GM12801 (cell line): Measurements from ENCODE around the gene DOCK11.

Experiments
- TF ChIP-seq, protein P1 (sequence below): IDR thresholded peaks from one replicate; pipeline ENCODE4 v1.5.1; 2011; ENCODE audit warnings: control low read depth; ENCODE audit not compliant: insufficient read length; ENCODE audit errors: extremely low read depth

Gene DOCK11

DNA sequence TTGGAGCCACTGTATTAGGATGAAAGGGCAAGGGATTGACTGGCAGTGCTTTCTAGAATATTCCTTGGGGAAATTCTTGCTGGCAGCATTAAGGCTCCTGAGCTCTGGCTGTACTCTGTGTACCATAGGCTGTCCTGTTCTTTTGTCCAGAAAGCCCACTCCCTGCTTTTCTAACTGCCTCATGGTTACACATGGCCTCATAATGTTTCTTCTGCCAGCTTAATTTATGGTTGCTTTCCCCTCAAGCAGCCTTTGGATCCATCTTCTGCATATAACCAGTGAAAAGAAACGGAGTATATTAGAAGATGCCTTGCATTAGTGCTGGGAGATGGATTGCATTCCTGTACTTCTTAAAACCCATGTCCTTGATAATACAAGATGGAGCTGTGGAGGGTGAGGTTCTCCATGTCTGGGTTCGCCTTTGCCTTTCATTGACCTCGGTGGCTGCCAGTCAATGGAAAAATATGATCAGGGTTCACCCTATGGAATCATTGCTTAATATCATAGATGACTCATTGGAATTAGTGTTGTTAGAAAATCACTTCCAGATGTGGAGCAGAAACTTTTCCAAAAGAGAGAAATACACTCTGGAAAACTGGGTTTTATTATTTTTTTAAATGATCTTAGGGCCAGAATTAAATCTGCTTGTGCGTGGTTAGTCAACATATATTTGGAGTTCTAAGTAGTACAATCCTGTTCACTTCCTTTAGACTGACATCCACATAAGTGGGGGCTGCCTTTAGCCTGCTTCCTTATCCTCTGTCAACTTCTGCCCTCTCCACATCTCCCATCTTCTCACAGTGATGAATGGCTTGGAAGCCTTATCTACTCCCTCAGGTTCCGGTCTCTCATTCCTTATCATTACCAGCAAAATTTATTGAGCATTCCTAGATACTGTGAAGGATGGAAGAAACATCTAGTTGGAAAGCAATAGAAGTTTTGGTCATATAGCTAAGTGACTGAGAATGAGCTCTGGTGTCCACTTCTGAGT lies 24.9 kb downstream of the DOCK11 start:
- TF ChIP-seq, protein P1, sequence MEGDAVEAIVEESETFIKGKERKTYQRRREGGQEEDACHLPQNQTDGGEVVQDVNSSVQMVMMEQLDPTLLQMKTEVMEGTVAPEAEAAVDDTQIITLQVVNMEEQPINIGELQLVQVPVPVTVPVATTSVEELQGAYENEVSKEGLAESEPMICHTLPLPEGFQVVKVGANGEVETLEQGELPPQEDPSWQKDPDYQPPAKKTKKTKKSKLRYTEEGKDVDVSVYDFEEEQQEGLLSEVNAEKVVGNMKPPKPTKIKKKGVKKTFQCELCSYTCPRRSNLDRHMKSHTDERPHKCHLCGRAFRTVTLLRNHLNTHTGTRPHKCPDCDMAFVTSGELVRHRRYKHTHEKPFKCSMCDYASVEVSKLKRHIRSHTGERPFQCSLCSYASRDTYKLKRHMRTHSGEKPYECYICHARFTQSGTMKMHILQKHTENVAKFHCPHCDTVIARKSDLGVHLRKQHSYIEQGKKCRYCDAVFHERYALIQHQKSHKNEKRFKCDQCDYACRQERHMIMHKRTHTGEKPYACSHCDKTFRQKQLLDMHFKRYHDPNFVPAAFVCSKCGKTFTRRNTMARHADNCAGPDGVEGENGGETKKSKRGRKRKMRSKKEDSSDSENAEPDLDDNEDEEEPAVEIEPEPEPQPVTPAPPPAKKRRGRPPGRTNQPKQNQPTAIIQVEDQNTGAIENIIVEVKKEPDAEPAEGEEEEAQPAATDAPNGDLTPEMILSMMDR = no peak

- TF ChIP-seq, protein P1 = no peak
Observed at GRCh38 chrX:118521435-118521834, 25.8 kb downstream of the DOCK11 start.

GRCh38 chrX:118522230-118522926 lies 26.8 kb downstream of the DOCK11 start:
- TF ChIP-seq, protein P1 = no peak

GRCh38 chrX:118523920-118524319 lies 28.3 kb downstream of the DOCK11 start:
- TF ChIP-seq, protein P1 = no peak

- TF ChIP-seq, protein P1 = no peak
Observed at GRCh38 chrX:118524344-118524743, 28.7 kb downstream of the DOCK11 start.

DNA sequence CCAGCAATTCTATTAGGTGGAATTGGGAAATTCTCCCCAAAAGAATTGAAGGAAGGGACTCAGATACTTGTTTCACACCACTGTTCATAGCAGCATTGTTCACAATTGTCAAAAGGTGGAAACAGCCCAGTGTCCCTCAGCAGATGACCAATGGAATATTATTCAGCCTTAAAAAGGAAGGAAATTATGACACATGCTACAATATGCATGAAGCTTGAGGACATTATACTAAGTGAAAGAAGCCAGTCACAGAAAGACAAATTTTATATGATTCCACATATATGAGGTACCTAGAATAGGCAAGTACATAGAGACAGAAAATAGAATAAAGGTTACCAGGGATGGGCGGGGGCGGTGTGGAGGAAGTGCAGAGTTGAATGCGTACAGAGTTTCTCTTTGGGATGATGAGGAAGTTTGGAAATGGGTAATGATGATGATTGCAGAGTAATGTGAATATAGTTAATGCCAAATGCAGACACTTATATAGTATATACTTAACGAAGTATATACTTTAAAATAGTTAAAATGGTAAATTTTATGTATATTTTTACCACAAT lies 29.6 kb downstream of the DOCK11 start:
- TF ChIP-seq, protein P1 = no peak

GRCh38 chrX:118526149-118526548 lies 30.5 kb downstream of the DOCK11 start:
- TF ChIP-seq, protein P1 = no peak
